ENCODE data around the gene MRFAP1. TPM values are rescaled to one million over a fixed set of nuclear protein-coding genes. Genes with fewer than 3 reads are reported as not detected.

MRFAP1 gene
- total and polyA plus RNA-seq, 8 donors = 70.2 to 178 (median 108) TPM

DNA sequence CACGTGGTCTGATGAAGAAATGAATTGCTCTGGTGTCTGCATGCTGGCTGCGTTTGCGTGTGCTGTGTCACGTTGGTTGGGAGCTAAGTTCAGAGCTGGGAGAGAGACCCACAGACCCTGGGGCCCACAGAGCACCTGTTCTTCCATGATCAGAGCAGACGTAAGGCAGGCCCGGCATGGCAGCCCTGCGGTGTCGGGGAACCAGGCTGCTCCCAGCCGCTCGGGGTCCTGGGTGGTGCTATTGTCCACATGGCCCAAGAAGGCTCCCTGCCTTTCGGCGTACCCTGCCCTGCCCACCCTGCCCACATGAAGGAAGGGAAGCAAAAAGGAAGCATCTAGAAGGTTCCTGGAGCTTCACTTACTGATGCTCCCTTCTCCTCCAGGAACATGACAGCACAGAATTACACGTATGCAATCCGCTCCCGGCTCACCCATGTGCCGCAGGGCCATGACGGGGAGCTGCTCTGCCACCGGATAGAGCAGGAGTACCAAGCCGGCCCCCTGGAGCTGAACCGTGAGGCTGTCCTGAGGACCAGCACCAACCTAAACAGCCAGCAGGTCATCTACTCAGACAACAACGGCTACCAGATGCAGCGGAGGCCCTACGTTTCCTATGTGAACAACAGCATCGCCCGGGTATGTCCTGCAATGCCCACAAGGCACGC, 30.9 kb upstream of the MRFAP1 start:
- TF ChIP-seq, protein P1, sequence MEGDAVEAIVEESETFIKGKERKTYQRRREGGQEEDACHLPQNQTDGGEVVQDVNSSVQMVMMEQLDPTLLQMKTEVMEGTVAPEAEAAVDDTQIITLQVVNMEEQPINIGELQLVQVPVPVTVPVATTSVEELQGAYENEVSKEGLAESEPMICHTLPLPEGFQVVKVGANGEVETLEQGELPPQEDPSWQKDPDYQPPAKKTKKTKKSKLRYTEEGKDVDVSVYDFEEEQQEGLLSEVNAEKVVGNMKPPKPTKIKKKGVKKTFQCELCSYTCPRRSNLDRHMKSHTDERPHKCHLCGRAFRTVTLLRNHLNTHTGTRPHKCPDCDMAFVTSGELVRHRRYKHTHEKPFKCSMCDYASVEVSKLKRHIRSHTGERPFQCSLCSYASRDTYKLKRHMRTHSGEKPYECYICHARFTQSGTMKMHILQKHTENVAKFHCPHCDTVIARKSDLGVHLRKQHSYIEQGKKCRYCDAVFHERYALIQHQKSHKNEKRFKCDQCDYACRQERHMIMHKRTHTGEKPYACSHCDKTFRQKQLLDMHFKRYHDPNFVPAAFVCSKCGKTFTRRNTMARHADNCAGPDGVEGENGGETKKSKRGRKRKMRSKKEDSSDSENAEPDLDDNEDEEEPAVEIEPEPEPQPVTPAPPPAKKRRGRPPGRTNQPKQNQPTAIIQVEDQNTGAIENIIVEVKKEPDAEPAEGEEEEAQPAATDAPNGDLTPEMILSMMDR (IDR thresholded peaks at IDR 0.05) = no peak
- peak in 1 of 6 donors; percentile 47 for DNase-seq
- Histone ChIP-seq H3K9me3 (no peaks in the 10 kb centered on the region), H3K27ac (no peak overlapping the region), H3K4me1 (no peaks in the 10 kb centered on the region), H3K27me3 (no peaks in the 10 kb centered on the region), H3K4me3 (no peak overlapping the region), H3K36me3 (peaks cover 0 to 23% (median 5%) of the 10 kb centered on the region in 3 donors)
- no peak for ATAC-seq
- WGBS, 2 donors = 94% methylated on average over 26 of the region's 26 CpGs
- intact Hi-C loops (cut with DNase I) = no loop called here
- FAIRE-seq = no peak

- H3K36me3 ChIP-seq = peaks cover 0 to 17% (median 2%) of the 10 kb centered on the region in 3 donors
- TF ChIP-seq, protein P1 (IDR thresholded peaks at IDR 0.05) = no peak
- whole genome bisulfite sequencing, 2 donors = 96 to 97% methylated on average over 24 of the region's 24 CpGs
Observed at GRCh38 chr4:6610856-6611430, 29.5 kb upstream of the MRFAP1 start.

DNA sequence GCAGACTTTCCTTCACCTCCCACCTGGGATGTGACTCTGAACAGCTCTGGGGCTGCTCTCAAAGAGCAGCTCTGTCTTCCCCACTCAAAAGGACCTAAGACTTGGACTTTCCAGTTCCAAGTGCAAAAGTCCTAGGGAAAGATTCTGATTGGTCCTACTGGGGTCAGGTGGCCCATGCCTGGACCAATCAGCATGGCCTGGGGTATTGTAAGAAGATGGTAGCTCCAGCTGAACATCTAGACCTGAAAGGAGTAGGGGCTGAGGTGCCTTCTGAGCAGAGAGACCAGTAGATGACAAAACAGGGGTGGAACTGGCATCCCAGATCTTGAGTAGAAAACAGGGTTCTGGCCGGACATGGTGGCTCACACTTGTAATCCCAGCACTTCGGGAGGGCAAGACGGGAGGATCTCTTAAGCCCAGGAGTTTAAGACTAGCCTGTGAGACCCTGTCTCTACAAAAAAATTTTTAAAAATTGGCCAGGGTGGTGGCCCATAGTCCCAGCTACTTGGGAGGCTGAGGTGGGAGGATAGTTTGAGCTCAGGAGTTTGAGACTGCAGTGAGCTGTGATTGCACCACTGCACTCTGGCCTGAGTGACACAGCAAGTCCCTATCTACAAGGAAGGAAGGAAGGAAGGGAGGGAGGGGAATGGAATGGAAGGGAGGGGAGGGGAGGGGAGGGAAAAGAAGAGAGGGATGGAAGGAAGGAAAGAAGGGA, 27.4 kb upstream of the MRFAP1 start:
- DNase-seq (peak in 1 of 6 donors; percentile 4), ATAC-seq (no peak), FAIRE-seq (no peak)
- H3K4me1 ChIP-seq = no peaks in the 10 kb centered on the region
- 96% methylated on average over 3 of the region's 3 CpGs for whole genome bisulfite sequencing, 2 donors
- intact Hi-C loops (cut with DNase I) = no loop called here
- no peak overlapping the region for H3K27ac ChIP-seq
- peaks cover 0 to 24% (median 2%) of the 10 kb centered on the region in 3 donors for H3K36me3 ChIP-seq
- no peaks in the 10 kb centered on the region for H3K27me3 ChIP-seq
- H3K4me3 ChIP-seq = no peak overlapping the region
- H3K9me3 ChIP-seq = no peaks in the 10 kb centered on the region
- TF ChIP-seq, protein P1 (IDR thresholded peaks at IDR 0.05) = no peak

More at GRCh38 chr4:6610856-6611430, 29.5 kb upstream of the MRFAP1 start:
- DNase-seq = peak in 1 of 6 donors; percentile 55
- intact Hi-C loops (cut with DNase I) = no loop called here
- no peak overlapping the region for H3K4me3 ChIP-seq
- H3K4me1 ChIP-seq = no peaks in the 10 kb centered on the region
- H3K27me3 ChIP-seq = no peaks in the 10 kb centered on the region
- no peaks in the 10 kb centered on the region for H3K9me3 ChIP-seq
- ATAC-seq = no peak
- H3K27ac ChIP-seq = no peak overlapping the region
- no peak for FAIRE-seq

- peak in 1 of 6 donors; percentile 45 for DNase-seq
- Histone ChIP-seq H3K27ac (no peak overlapping the region), H3K4me3 (no peak overlapping the region), H3K4me1 (no peaks in the 10 kb centered on the region), H3K36me3 (peaks cover 0 to 33% (median 8%) of the 10 kb centered on the region in 3 donors), H3K9me3 (no peaks in the 10 kb centered on the region), H3K27me3 (no peaks in the 10 kb centered on the region)
- no peak for FAIRE-seq
- no peak for ATAC-seq
- TF ChIP-seq, protein P1 (IDR thresholded peaks at IDR 0.05) = no peak
- intact Hi-C loops (cut with DNase I) = no loop called here
- 82 to 86% methylated on average over 17 of the region's 17 CpGs for WGBS, 2 donors
Observed at GRCh38 chr4:6613676-6614651, 26.5 kb upstream of the MRFAP1 start.

Measured in pancreas (tissue), 10 donors.